ENCODE data around the gene TNP1. TPM values are rescaled to one million over a fixed set of nuclear protein-coding genes. Genes with fewer than 3 reads are reported as not detected.

Gene TNP1
- total and polyA plus RNA-seq, 10 donors = not detected

- no peak overlapping the region for H3K27ac ChIP-seq
- H3K9me3 ChIP-seq = peaks cover 0 to 4% (median 0%) of the 10 kb centered on the region in 8 donors
- H3K4me3 ChIP-seq = no peak overlapping the region
- H3K4me1 ChIP-seq = no peaks in the 10 kb centered on the region
- no peaks in the 10 kb centered on the region for H3K36me3 ChIP-seq
- DNase-seq = no peak
- WGBS, 5 donors = 73 to 100% (median 89%) methylated on average over 1 of the region's 1 CpG
- intact Hi-C loops (cut with DNase I; ENCODE audit: low total_unique reads) = no loop called here
- TF ChIP-seq POLR2A (IDR thresholded peaks at IDR 0.05) (no peak), POLR2AphosphoS5 (IDR thresholded peaks at IDR 0.05) (no peak)
- TF ChIP-seq, protein P1, sequence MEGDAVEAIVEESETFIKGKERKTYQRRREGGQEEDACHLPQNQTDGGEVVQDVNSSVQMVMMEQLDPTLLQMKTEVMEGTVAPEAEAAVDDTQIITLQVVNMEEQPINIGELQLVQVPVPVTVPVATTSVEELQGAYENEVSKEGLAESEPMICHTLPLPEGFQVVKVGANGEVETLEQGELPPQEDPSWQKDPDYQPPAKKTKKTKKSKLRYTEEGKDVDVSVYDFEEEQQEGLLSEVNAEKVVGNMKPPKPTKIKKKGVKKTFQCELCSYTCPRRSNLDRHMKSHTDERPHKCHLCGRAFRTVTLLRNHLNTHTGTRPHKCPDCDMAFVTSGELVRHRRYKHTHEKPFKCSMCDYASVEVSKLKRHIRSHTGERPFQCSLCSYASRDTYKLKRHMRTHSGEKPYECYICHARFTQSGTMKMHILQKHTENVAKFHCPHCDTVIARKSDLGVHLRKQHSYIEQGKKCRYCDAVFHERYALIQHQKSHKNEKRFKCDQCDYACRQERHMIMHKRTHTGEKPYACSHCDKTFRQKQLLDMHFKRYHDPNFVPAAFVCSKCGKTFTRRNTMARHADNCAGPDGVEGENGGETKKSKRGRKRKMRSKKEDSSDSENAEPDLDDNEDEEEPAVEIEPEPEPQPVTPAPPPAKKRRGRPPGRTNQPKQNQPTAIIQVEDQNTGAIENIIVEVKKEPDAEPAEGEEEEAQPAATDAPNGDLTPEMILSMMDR (IDR thresholded peaks at IDR 0.05 in 8 of 11, conservative IDR thresholded peaks at IDR 0.05 in 3 of 11) = no peak
- H3K27me3 ChIP-seq (replicated peaks in 1 of 7) = no peaks in the 10 kb centered on the region
These were observed 37.4 kb downstream of the TNP1 start for GRCh38 chr2:216822470-216822869.

DNA sequence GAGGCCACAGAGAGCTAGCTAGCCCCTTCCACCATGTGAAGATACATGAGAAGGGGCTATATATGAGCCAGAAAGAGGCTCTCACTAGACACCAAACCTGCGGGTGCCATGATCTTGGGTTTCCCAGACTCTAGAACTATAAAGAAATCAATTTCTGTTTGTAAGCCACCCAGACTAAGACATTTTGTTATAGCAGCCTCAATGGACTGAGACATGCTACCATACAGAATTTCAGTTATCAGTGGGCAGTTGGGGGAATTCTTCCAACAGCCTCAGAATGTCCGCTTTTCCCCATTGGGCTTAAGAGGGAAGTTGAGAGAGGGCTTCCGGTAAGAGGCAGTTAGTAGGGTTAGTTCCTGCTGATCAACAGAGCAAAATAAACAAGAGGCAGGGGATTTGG, 39.2 kb downstream of the TNP1 start:
- H3K4me1 ChIP-seq = no peaks in the 10 kb centered on the region
- intact Hi-C loops (cut with DNase I; ENCODE audit: low total_unique reads) = no loop called here
- no peaks in the 10 kb centered on the region for H3K36me3 ChIP-seq
- no peak overlapping the region for H3K4me3 ChIP-seq
- no peak overlapping the region for H3K27ac ChIP-seq
- no peak for DNase-seq
- 91 to 94% (median 92%) methylated on average over 3 of the region's 3 CpGs for WGBS, 5 donors
- TF ChIP-seq POLR2A (IDR thresholded peaks at IDR 0.05) (no peak), POLR2AphosphoS5 (IDR thresholded peaks at IDR 0.05) (no peak)
- TF ChIP-seq, protein P1 (IDR thresholded peaks at IDR 0.05 in 8 of 11, conservative IDR thresholded peaks at IDR 0.05 in 3 of 11) = no peak
- peaks cover 0 to 4% (median 0%) of the 10 kb centered on the region in 8 donors for H3K9me3 ChIP-seq
- no peaks in the 10 kb centered on the region for H3K27me3 ChIP-seq (replicated peaks in 1 of 7)

DNA sequence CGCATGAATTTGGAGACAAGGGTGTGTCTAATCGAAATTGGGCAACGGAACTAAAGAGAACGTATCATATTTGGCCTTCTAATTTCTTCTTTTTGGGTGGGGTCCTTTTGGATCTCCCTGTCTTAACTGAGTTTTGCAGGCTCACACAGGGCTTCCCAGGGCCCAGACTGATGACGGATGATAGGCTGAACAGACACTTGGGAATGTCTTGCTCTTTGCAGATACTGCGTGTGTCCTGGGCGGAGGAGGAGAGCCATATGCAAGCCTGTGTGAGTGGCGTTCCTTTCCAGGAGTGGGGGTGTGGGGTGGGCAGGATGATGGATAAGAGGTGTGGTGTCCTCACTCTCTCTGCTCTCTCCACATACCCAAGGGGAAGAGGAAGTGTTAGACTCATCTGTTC, 40.1 kb downstream of the TNP1 start:
- Histone ChIP-seq H3K9me3 (peaks cover 0 to 4% (median 0%) of the 10 kb centered on the region in 8 donors), H3K27me3 (replicated peaks in 1 of 7) (no peaks in the 10 kb centered on the region), H3K4me3 (no peak overlapping the region), H3K27ac (no peak overlapping the region), H3K36me3 (no peaks in the 10 kb centered on the region), H3K4me1 (no peaks in the 10 kb centered on the region)
- DNase-seq = no peak
- intact Hi-C loops (cut with DNase I; ENCODE audit: low total_unique reads) = no loop called here
- 90 to 95% (median 91%) methylated on average over 8 of the region's 8 CpGs for WGBS, 5 donors
- TF ChIP-seq POLR2AphosphoS5 (IDR thresholded peaks at IDR 0.05) (no peak), POLR2A (IDR thresholded peaks at IDR 0.05) (no peak)
- TF ChIP-seq, protein P1 (IDR thresholded peaks at IDR 0.05 in 8 of 11, conservative IDR thresholded peaks at IDR 0.05 in 3 of 11) = no peak

GRCh38 chr2:216819055-216819454, 40.8 kb downstream of the TNP1 start:
- H3K27me3 ChIP-seq (replicated peaks in 1 of 7) = no peaks in the 10 kb centered on the region
- no peak overlapping the region for H3K27ac ChIP-seq
- H3K36me3 ChIP-seq = no peaks in the 10 kb centered on the region
- peaks cover 0 to 4% (median 0%) of the 10 kb centered on the region in 8 donors for H3K9me3 ChIP-seq
- no peaks in the 10 kb centered on the region for H3K4me1 ChIP-seq
- DNase-seq = no peak
- TF ChIP-seq POLR2AphosphoS5 (IDR thresholded peaks at IDR 0.05) (no peak), POLR2A (IDR thresholded peaks at IDR 0.05) (no peak)
- TF ChIP-seq, protein P1 (IDR thresholded peaks at IDR 0.05 in 8 of 11, conservative IDR thresholded peaks at IDR 0.05 in 3 of 11) = no peak
- 72 to 88% (median 79%) methylated on average over 3 of the region's 3 CpGs for WGBS, 5 donors
- H3K4me3 ChIP-seq = no peak overlapping the region
- intact Hi-C loops (cut with DNase I; ENCODE audit: low total_unique reads) = no loop called here
